ENCODE results near the gene NOCT.

NOCT gene, protein sequence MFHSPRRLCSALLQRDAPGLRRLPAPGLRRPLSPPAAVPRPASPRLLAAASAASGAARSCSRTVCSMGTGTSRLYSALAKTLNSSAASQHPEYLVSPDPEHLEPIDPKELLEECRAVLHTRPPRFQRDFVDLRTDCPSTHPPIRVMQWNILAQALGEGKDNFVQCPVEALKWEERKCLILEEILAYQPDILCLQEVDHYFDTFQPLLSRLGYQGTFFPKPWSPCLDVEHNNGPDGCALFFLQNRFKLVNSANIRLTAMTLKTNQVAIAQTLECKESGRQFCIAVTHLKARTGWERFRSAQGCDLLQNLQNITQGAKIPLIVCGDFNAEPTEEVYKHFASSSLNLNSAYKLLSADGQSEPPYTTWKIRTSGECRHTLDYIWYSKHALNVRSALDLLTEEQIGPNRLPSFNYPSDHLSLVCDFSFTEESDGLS

DNA sequence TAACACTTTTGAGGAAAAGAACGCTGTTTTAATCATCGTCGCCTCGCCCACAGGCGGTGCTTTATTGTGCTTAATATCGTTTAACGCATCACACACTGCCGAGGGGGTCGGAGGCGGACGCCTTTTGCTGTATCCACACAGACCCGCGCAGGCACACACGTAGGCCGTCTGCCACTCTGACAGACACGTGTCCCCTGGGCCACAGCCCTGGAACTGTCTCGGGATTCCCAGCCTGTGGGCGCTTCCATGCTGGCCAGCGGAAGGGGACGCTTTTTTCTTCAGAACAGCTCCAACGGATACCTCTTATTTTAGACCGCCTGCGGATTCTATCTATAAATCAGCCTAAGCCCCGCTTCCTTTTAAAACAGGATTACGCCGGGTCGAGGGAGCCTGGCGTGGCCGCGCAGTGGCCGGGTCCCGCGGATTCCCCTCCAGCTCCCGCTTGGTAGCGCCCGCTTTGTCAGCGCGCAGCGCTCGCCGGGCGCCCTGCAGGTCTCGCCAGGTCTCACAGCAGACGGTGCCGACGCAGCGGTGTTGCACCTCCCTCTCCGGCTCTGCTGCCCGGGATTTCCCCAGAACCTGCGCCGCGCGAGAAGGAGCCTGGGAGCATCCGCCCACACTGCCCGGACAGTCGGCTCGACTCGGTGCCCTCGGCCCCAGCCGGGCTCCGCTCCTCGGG, at the start of gene NOCT:
TSS of gene NOCT (plus strand) at position 513 of the 679 bp plus-strand sequence. CDS start 201 bp downstream, outside the sequence.
- FAIRE-seq (no peak), DNase-seq (ENCODE audit: insufficient read length, low spot score) (peak; percentile 56)
- TF ChIP-seq POLR2A (IDR thresholded peaks at IDR 0.05; ENCODE audit: low read depth, low read length): peak; percentile 99

DNA sequence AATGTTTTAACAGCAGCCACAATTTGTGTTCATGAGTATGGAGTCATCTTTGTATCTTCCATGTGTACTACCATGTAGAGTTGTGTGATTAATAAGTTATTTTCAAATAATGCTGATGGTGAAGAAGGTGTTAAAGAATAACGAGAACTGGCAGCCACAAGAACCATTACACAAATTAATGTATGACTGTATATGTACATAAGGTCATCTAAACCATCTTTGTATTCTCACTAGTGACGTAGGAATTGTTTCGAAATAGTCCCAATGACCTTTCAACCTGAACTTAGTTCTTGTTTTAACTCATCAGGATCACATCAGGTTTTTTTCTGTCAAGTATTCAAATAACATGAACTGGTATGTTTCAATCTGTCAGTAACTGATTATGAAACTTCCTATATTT, 48.3 kb upstream of the NOCT start:
- DNase-seq (ENCODE audit: insufficient read length, low spot score) (no peak), FAIRE-seq (no peak)
- no peak for TF ChIP-seq POLR2A (IDR thresholded peaks at IDR 0.05; ENCODE audit: low read depth, low read length)

- FAIRE-seq (no peak), DNase-seq (ENCODE audit: insufficient read length, low spot score) (no peak)
- TF ChIP-seq POLR2A (IDR thresholded peaks at IDR 0.05; ENCODE audit: low read depth, low read length): no peak
Observed at GRCh38 chr4:138972956-138973801, 42.4 kb upstream of the NOCT start.

DNA sequence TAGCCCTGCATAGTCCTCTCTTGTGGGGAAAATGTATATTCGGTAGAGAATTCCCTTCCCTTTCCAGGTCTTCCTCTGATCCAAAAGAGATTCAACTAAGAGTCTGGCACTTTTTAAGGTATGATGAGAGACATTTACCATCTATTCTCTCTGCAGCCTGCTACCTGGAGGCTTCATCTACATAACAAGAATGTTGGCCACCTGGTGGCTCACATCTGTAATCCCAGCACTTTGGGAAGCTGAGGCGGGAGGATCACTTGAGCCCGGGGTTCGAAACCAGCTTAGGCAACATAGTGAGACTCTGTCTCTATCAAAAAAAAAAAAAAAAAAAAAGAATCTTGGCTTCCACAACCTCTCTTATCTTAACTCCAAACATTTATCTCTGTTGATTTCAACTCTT, 40.4 kb upstream of the NOCT start:
- DNase-seq (ENCODE audit: insufficient read length, low spot score) (no peak), FAIRE-seq (no peak)
- TF ChIP-seq POLR2A (IDR thresholded peaks at IDR 0.05; ENCODE audit: low read depth, low read length): no peak

GRCh38 chr4:138976526-138976925, 39.1 kb upstream of the NOCT start:
- no peak for TF ChIP-seq POLR2A (IDR thresholded peaks at IDR 0.05; ENCODE audit: low read depth, low read length)
- no peak for DNase-seq (ENCODE audit: insufficient read length, low spot score)
- FAIRE-seq: no peak

- DNase-seq (ENCODE audit: insufficient read length, low spot score) (no peak), FAIRE-seq (no peak)
- TF ChIP-seq POLR2A (IDR thresholded peaks at IDR 0.05; ENCODE audit: low read depth, low read length): no peak
Observed at GRCh38 chr4:138977524-138977923, 38.1 kb upstream of the NOCT start.

DNA sequence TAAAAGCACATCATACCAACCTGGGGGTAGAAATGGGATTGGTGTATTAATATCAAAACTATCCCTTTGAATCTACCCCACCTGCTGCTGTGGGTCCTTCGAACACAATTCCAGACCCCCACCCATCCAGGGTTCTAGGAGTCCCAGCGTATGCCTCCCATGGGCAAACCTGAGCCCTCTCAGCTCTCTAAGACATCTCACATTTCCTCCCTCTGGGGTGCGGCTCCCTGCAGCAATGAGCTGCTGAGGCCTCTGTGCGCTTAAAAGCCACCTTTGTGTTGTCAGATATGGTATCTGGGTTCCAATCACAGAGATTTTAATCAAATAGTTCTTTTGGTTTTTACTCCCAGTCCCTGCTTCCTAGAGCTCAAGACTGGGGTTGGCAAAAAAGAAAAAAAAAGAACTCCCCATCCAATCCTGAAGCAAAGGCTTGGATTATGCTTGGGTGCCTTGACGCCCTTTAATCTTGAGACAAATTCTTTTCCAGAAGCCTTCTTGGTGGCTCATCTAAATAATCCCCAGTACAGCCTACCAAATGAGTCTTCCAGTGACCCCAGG, 37.5 kb upstream of the NOCT start:
- FAIRE-seq (no peak), DNase-seq (ENCODE audit: insufficient read length, low spot score) (no peak)
- no peak for TF ChIP-seq POLR2A (IDR thresholded peaks at IDR 0.05; ENCODE audit: low read depth, low read length)

GRCh38 chr4:138978600-138978999, 37.0 kb upstream of the NOCT start:
- FAIRE-seq (no peak), DNase-seq (ENCODE audit: insufficient read length, low spot score) (no peak)
- TF ChIP-seq POLR2A (IDR thresholded peaks at IDR 0.05; ENCODE audit: low read depth, low read length): no peak

DNA sequence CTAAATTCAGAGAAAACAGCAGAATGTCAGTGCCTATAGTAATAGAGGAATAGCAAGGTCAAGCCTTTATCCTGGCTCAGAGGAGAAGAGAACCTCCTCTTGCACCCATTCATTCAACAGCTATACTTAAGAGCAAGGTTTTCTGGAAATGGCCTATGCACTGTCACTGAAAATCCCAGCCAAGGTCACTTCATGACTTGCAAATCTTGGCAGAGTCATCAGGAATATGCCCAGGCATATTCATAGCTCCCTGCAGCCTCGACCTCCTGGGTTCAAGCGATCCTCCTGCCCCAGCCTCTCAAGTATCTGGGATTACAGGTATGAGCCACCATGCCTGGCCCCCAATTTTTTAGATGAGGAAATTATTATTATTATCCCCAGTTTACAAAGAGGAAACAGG, 35.8 kb upstream of the NOCT start:
- no peak for FAIRE-seq
- no peak for DNase-seq (ENCODE audit: insufficient read length, low spot score)
- no peak for TF ChIP-seq POLR2A (IDR thresholded peaks at IDR 0.05; ENCODE audit: low read depth, low read length)

DNA sequence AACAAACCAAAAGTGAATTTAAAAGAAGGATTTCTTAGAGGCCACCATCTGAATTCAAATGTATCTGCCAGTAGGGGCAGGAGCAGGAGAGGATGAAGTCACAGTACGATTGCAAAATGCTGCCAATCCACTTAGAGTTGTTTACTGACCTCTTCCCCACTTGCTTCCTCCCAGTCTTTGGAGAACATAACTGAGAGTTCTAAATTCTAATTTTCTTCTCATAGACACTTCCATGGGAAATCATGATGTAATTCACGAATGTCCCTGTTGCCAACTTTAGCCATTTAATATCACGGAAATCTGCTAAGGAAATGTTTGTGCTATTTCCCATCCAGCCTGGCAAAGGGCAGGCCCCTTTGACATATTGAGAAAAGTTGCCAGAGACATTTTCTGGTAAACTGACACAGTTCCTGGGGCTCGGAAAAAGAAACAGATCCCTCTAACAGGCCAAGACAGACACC, 33.6 kb upstream of the NOCT start:
- no peak for TF ChIP-seq POLR2A (IDR thresholded peaks at IDR 0.05; ENCODE audit: low read depth, low read length)
- no peak for DNase-seq (ENCODE audit: insufficient read length, low spot score)
- FAIRE-seq: no peak

- FAIRE-seq (no peak), DNase-seq (ENCODE audit: insufficient read length, low spot score) (no peak)
- TF ChIP-seq POLR2A (IDR thresholded peaks at IDR 0.05; ENCODE audit: low read depth, low read length): no peak
Observed at GRCh38 chr4:138982754-138983153, 32.8 kb upstream of the NOCT start.

DNA sequence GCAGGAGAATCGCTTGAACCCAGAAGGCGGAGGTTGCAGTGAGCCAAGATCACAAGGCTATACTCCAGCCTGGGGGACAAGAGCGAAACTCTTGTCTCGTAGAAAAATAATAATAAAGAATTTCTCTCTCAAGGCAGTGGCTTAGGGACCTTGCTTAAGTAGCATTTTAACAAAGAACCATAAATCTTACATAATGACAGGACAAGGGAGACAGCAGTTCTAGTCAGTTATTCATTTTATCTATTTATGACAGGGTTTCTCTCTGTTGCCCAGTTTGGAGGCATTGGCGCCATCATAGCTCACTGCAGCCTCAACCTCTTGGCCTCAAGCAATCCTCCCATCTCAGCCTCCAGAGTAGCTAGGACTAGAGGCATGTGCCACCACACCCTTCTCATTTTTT, 31.9 kb upstream of the NOCT start:
- DNase-seq (ENCODE audit: insufficient read length, low spot score) (no peak), FAIRE-seq (no peak)
- TF ChIP-seq POLR2A (IDR thresholded peaks at IDR 0.05; ENCODE audit: low read depth, low read length): no peak

- FAIRE-seq (no peak), DNase-seq (ENCODE audit: insufficient read length, low spot score) (no peak)
- TF ChIP-seq POLR2A (IDR thresholded peaks at IDR 0.05; ENCODE audit: low read depth, low read length): no peak
Observed at GRCh38 chr4:138984647-138985046, 30.9 kb upstream of the NOCT start.

DNA sequence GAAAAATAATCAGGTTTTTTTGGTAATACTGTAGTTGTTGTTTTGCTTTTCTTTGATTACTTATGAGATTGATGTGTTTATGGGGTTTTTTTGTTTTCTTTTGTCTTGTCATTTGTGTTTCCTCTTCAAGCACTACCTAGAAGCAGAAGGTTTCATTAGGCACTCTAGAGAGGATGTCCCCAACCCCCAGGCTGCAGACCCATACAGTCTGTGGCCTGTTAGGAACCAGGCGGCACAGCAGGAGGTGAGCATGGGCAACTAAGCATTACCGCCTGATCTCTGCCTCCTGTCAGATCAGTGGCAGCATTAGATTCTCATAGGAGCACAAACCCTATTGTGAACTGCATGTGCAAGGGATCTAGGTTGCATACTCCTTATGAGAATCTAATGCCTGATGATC, 22.9 kb upstream of the NOCT start:
- no peak for TF ChIP-seq POLR2A (IDR thresholded peaks at IDR 0.05; ENCODE audit: low read depth, low read length)
- FAIRE-seq (no peak), DNase-seq (ENCODE audit: insufficient read length, low spot score) (no peak)

Data from H54 (cell line).